ENCODE measurements around the gene BRICD5.

GRCh38 chr16:2257726-2258125, 47.1 kb upstream of the BRICD5 start:
- no peak for TF ChIP-seq CTCF (tag by site-specific recombination; IDR thresholded peaks at IDR 0.05)
- TF ChIP-seq ZBTB49 (tag by site-specific recombination; IDR thresholded peaks at IDR 0.05; ENCODE audit: low read depth), result no peak
- TF ChIP-seq ZNF335 (tag by site-specific recombination; conservative IDR thresholded peaks at IDR 0.05), result no peak
